H9 (cell line): Measurements from ENCODE around the gene EML1. TPM values are rescaled to one million over a fixed set of nuclear protein-coding genes. Genes with fewer than 3 reads are reported as not detected.

Experiments used
- DNase-seq: peaks from one replicate; pipeline ENCODE4 v3.0.0-alpha.2; 2017
- H2AFZ ChIP-seq: one replicate; pipeline ENCODE4 v1.6.1; 2013; ENCODE audit warnings: mild to moderate bottlenecking, low read length, control low read depth, moderate library complexity
- H2AK5ac ChIP-seq: 2 replicates; pipeline ENCODE4 v1.6.1; 2013; ENCODE audit warnings: low read length, control low read depth, mixed read lengths; ENCODE audit not compliant: insufficient read length
- H2BK120ac ChIP-seq: one replicate; pipeline ENCODE4 v1.6.1; 2013; ENCODE audit warnings: low read depth, mild to moderate bottlenecking, low read length, control low read depth, inconsistent platforms; ENCODE audit not compliant: poor library complexity, severe bottlenecking
- H2BK12ac ChIP-seq: 2 replicates; pipeline ENCODE4 v1.6.1; 2013; ENCODE audit warnings: low read length, control low read depth, mixed read lengths, low read depth; ENCODE audit not compliant: insufficient read length
- H2BK15ac ChIP-seq: 2 replicates; pipeline ENCODE4 v1.6.1; 2013; ENCODE audit warnings: low read depth, low read length, control low read depth
- H2BK20ac ChIP-seq: one replicate; pipeline ENCODE4 v1.6.1; 2013; ENCODE audit warnings: low read depth, mild to moderate bottlenecking, low read length, control low read depth, inconsistent platforms; ENCODE audit not compliant: poor library complexity, severe bottlenecking
- H2BK5ac ChIP-seq: 2 replicates; pipeline ENCODE4 v1.6.1; 2013; ENCODE audit warnings: low read length, control low read depth, mixed read lengths; ENCODE audit not compliant: insufficient read length
- H3K14ac ChIP-seq: 2 replicates; pipeline ENCODE4 v1.6.1; 2013; ENCODE audit warnings: low read length, control low read depth; ENCODE audit not compliant: insufficient read depth
- H3K18ac ChIP-seq: 2 replicates; pipeline ENCODE4 v1.6.1; 2013; ENCODE audit warnings: low read depth, mild to moderate bottlenecking, mixed read lengths, low read length, control low read depth; ENCODE audit not compliant: insufficient read length
- H3K23ac ChIP-seq: 2 replicates; pipeline ENCODE4 v1.6.1; 2013; ENCODE audit warnings: low read length, control low read depth, mixed read lengths, low read depth; ENCODE audit not compliant: insufficient read length
- H3K23me2 ChIP-seq: 2 replicates; pipeline ENCODE4 v1.6.1; 2013; ENCODE audit warnings: low read depth, mild to moderate bottlenecking, mixed read lengths, low read length, control low read depth; ENCODE audit not compliant: insufficient read length, poor library complexity, severe bottlenecking
- H3K27ac ChIP-seq: 2 replicates; pipeline ENCODE4 v1.5.1; 2013; ENCODE audit warnings: low read length, control low read depth, mixed read lengths, low read depth; ENCODE audit not compliant: insufficient read length
- H3K27me3 ChIP-seq: 2 replicates; pipeline ENCODE4 v1.6.1; 2013; ENCODE audit warnings: low read length, control low read depth, inconsistent platforms; ENCODE audit not compliant: insufficient read depth
- H3K4ac ChIP-seq: 2 replicates; pipeline ENCODE4 v1.6.1; 2013; ENCODE audit warnings: low read depth, mild to moderate bottlenecking, control low read depth, inconsistent platforms, low read length, moderate library complexity
- H3K4me1 ChIP-seq: 2 replicates; pipeline ENCODE4 v1.6.1; 2013; ENCODE audit warnings: low read length, control low read depth, inconsistent platforms; ENCODE audit not compliant: insufficient read depth
- H3K4me2 ChIP-seq: 2 replicates; pipeline ENCODE4 v1.6.1; 2013; ENCODE audit warnings: low read length, control low read depth, mixed read lengths; ENCODE audit not compliant: insufficient read length, insufficient read depth
- H3K56ac ChIP-seq: 2 replicates; pipeline ENCODE4 v1.6.1; 2013; ENCODE audit warnings: low read depth, mild to moderate bottlenecking, mixed read lengths, low read length, control low read depth; ENCODE audit not compliant: insufficient read length
- H3K79me1 ChIP-seq: 2 replicates; pipeline ENCODE4 v1.6.1; 2013; ENCODE audit warnings: low read depth, mild to moderate bottlenecking, moderate library complexity, low read length, control low read depth, inconsistent platforms; ENCODE audit not compliant: insufficient read depth, poor library complexity, severe bottlenecking
- H3K79me2 ChIP-seq: 2 replicates; pipeline ENCODE4 v1.6.1; 2013; ENCODE audit warnings: low read length, control low read depth, inconsistent platforms; ENCODE audit not compliant: insufficient read depth
- H3K9ac ChIP-seq: 2 replicates; pipeline ENCODE4 v1.6.1; 2013; ENCODE audit warnings: low read length, control low read depth, mixed read lengths; ENCODE audit not compliant: insufficient read length; ENCODE audit errors: extremely low read depth
- H3K9me3 ChIP-seq: one replicate; pipeline ENCODE4 v1.6.1; 2013; ENCODE audit warnings: low read depth, low read length, inconsistent platforms; ENCODE audit not compliant: control insufficient read depth
- H3T11ph ChIP-seq: one replicate; pipeline ENCODE4 v1.6.1; 2013; ENCODE audit warnings: mild to moderate bottlenecking, low read length, control low read depth, inconsistent platforms
- H4K20me1 ChIP-seq: one replicate; pipeline ENCODE4 v1.6.1; 2013; ENCODE audit not compliant: control insufficient read depth, insufficient read length, insufficient read depth
- H4K5ac ChIP-seq: 2 replicates; pipeline ENCODE4 v1.6.1; 2013; ENCODE audit warnings: low read depth, mild to moderate bottlenecking, mixed read lengths, low read length, control low read depth; ENCODE audit not compliant: insufficient read length
- H4K8ac ChIP-seq: replicated peaks from 2 replicates; pipeline ENCODE4 v1.6.1; 2013; ENCODE audit warnings: low read length, control low read depth, mixed read lengths, low read depth; ENCODE audit not compliant: insufficient read length
- H4K91ac ChIP-seq: 2 replicates; pipeline ENCODE4 v1.6.1; 2013; ENCODE audit warnings: low read depth, mild to moderate bottlenecking, moderate library complexity, mixed read lengths, low read length, control low read depth; ENCODE audit not compliant: insufficient read length
- H3K27ac Mint-ChIP-seq, 3 experiments: 2 replicates in 2 of 3; 3 replicates in 1 of 3; pipeline ENCODE4 v1.8.0; 2020 to 2021; ENCODE audit warnings: mixed read lengths in 3 of 3, mild to moderate bottlenecking in 1 of 3, moderate library complexity in 1 of 3
- H3K27me3 Mint-ChIP-seq: 2 replicates; pipeline ENCODE4 v1.8.0; 2021; ENCODE audit warnings: low read depth, mild to moderate bottlenecking, moderate library complexity, mixed read lengths
- H3K36me3 Mint-ChIP-seq, 3 experiments: 2 replicates in 2 of 3; 3 replicates in 1 of 3; pipeline ENCODE4 v1.8.0; 2020 to 2021; ENCODE audit warnings: low read depth in 3 of 3, mixed read lengths in 3 of 3; ENCODE audit not compliant: insufficient read depth in 1 of 3
- H3K4me1 Mint-ChIP-seq, 2 experiments: 2 replicates each; pipeline ENCODE4 v1.8.0; 2020; ENCODE audit warnings: mixed read lengths in 2 of 2
- H3K4me3 Mint-ChIP-seq, 2 experiments: 2 replicates in 1 of 2; 3 replicates in 1 of 2; pipeline ENCODE4 v1.8.0; 2020 to 2021; ENCODE audit warnings: mild to moderate bottlenecking in 2 of 2, mixed read lengths in 2 of 2, moderate library complexity in 1 of 2
- H3K9me3 Mint-ChIP-seq, 2 experiments: 2 replicates in 1 of 2; 3 replicates in 1 of 2; pipeline ENCODE4 v1.8.0; 2020; ENCODE audit warnings: mild to moderate bottlenecking in 2 of 2, mixed read lengths in 2 of 2, moderate library complexity in 1 of 2
- CTCF ChIP-seq: fragments of 200-600 bp; sonication (generic); conservative IDR thresholded peaks from 3 replicates; pipeline ENCODE4 v1.8.0; 2021; ENCODE audit warnings: antibody characterized with exemption, mild to moderate bottlenecking
- WGBS: extraction: QIAGEN DNeasy Blood & Tissue Kit; methylation state at CpG from one replicate; pipeline ENCODE4 v1.1.7; 2013; ENCODE audit warnings: missing lambda C conversion rate, low lambda C conversion rate, mixed read lengths; ENCODE audit not compliant: insufficient read length; ENCODE audit errors: extremely low coverage; 5-methylcytosine and 5-hydroxymethylcytosine counted together
- total RNA-seq: library from RNA; stranded (reverse); gene quantifications from 2 replicates; pipeline ENCODE4 v1.2.1, GENCODE V29; 2021

The EML1 gene
- total RNA-seq, 1 experiment from 2014 or later = 16.7 TPM

- H2AFZ ChIP-seq = no peak overlapping the region
- H3K4me1 Mint-ChIP-seq = peaks cover 10 to 16% of the 10 kb centered on the region in 2 experiments; a peak in 3 of 4 replicates
- H4K20me1 ChIP-seq = no peaks in the 10 kb centered on the region
- no peak overlapping the region for H4K8ac ChIP-seq
- H3K27me3 Mint-ChIP-seq = no peaks in the 10 kb centered on the region
- DNase-seq = no peak
- H3K56ac ChIP-seq = no peak overlapping the region
- H4K5ac ChIP-seq = no peak overlapping the region
- no peak overlapping the region for H3K4me2 ChIP-seq
- no peaks in the 10 kb centered on the region for H3K9me3 ChIP-seq
- H3K18ac ChIP-seq = no peak overlapping the region
- no peaks in the 10 kb centered on the region for H3K27me3 ChIP-seq
- H2AK5ac ChIP-seq = no peak overlapping the region
- H3K23me2 ChIP-seq = no peaks in the 10 kb centered on the region
- H3T11ph ChIP-seq = no peak overlapping the region
- no peak overlapping the region for H2BK15ac ChIP-seq
- H4K91ac ChIP-seq = no peak overlapping the region
- H3K9ac ChIP-seq = no peak overlapping the region
- WGBS = no CpG with 5 or more reads among the region's 29 CpGs
- H3K4me3 Mint-ChIP-seq = no peak overlapping the region
- H3K27ac Mint-ChIP-seq = peak overlapping the region in 1 of 3 experiments; percentile 32; a peak in 1 of 7 replicates
- peaks cover 0 to 2% (median 0%) of the 10 kb centered on the region in 3 experiments; a peak in 4 of 7 replicates for H3K36me3 Mint-ChIP-seq
- H3K79me2 ChIP-seq = no peaks in the 10 kb centered on the region
- no peak overlapping the region for H2BK12ac ChIP-seq
- H3K4ac ChIP-seq = no peak overlapping the region
- no peak overlapping the region for H2BK5ac ChIP-seq
- no peak overlapping the region; the same call in 1 of the 2 replicates for H3K14ac ChIP-seq
- no peak overlapping the region for H2BK20ac ChIP-seq
- no peak overlapping the region for H3K27ac ChIP-seq
- peak; percentile 52 for TF ChIP-seq CTCF
- H3K23ac ChIP-seq = no peak overlapping the region
- no peaks in the 10 kb centered on the region for H3K79me1 ChIP-seq
- no peak overlapping the region for H2BK120ac ChIP-seq
- H3K9me3 Mint-ChIP-seq = no peaks in the 10 kb centered on the region
- no peaks in the 10 kb centered on the region for H3K4me1 ChIP-seq
Observed at GRCh38 chr14:99936738-99937474, 143.7 kb downstream of the EML1 start.
